Calu3 (cell line): ENCODE results near the gene LVRN. TPM values are rescaled to one million over a fixed set of nuclear protein-coding genes. Genes with fewer than 3 reads are reported as not detected.

Experiments
- BruUV-seq: library from RNA; stranded (reverse); fragments of 400-500 nt; replicated peaks from 2 replicates; lab custom pipeline; 2021; lab: Mats Ljungman, UMichigan
- CTCF ChIA-PET: fragments of 300-600 bp; sonication (Branson Sonifier 250); formaldehyde crosslinking; loops from one replicate; lab custom pipeline; 2022; ENCODE audit warnings: antibody characterized with exemption; lab: Charles Lee
- DNase-seq: peaks from one replicate; pipeline ENCODE4 v3.0.0; 2022
- H3K27ac Mint-ChIP-seq: one replicate; pipeline ENCODE4 v1.8.0; 2022; ENCODE audit warnings: mixed read lengths; ENCODE audit not compliant: unreplicated experiment
- H3K27me3 Mint-ChIP-seq: one replicate; pipeline ENCODE4 v1.8.0; 2022; ENCODE audit warnings: mixed read lengths; ENCODE audit not compliant: unreplicated experiment
- H3K36me3 Mint-ChIP-seq: one replicate; pipeline ENCODE4 v1.8.0; 2022; ENCODE audit warnings: mild to moderate bottlenecking, moderate library complexity, mixed read lengths; ENCODE audit not compliant: insufficient read depth, unreplicated experiment
- H3K4me1 Mint-ChIP-seq: one replicate; pipeline ENCODE4 v1.8.0; 2022; ENCODE audit warnings: mild to moderate bottlenecking, low read depth, mixed read lengths; ENCODE audit not compliant: unreplicated experiment
- H3K4me3 Mint-ChIP-seq: one replicate; pipeline ENCODE4 v1.8.0; 2022; ENCODE audit warnings: mild to moderate bottlenecking, low read depth, moderate library complexity, mixed read lengths; ENCODE audit not compliant: unreplicated experiment
- H3K9me3 Mint-ChIP-seq: one replicate; pipeline ENCODE4 v1.8.0; 2022; ENCODE audit warnings: low read depth, mixed read lengths; ENCODE audit not compliant: unreplicated experiment
- intact Hi-C: fragments of 100-400 bp; cut with micrococcal nuclease; formaldehyde crosslinking; loops from one replicate; pipeline ENCODE4 v1.10.0; 2022; ENCODE audit not compliant: unreplicated experiment
- total RNA-seq: library from RNA; stranded (reverse); gene quantifications from 2 replicates; pipeline ENCODE4 v1.2.3, GENCODE V29; 2022
- TF ChIP-seq, protein P1 (sequence below): fragments of 200-600 bp; IDR thresholded peaks from one replicate; pipeline ENCODE4 v1.8.0; 2022; ENCODE audit warnings: antibody characterized with exemption; ENCODE audit not compliant: unreplicated experiment

The LVRN gene
- total RNA-seq, 1 experiment from 2014 or later = 0.14 TPM

DNA sequence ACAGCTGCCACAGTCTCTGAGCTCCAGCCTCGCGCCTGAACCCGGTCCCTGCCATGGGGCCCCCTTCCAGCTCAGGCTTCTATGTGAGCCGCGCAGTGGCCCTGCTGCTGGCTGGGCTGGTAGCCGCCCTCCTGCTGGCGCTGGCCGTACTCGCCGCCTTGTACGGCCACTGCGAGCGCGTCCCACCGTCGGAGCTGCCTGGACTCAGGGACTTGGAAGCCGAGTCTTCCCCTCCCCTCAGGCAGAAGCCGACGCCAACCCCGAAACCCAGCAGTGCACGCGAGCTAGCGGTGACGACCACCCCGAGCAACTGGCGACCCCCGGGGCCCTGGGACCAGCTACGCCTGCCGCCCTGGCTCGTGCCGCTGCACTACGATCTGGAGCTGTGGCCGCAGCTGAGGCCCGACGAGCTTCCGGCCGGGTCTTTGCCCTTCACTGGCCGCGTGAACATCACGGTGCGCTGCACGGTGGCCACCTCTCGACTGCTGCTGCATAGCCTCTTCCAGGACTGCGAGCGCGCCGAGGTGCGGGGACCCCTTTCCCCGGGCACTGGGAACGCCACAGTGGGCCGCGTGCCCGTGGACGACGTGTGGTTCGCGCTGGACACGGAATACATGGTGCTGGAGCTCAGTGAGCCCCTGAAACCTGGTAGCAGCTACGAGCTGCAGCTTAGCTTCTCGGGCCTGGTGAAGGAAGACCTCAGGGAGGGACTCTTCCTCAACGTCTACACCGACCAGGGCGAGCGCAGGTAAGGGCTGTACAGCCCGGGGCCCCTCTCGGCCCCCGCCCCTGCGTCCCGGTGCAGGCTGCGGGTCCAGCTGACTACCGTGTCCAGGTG is 509 bp downstream of the LVRN start:
- CTCF ChIA-PET = no interaction called here
- TF ChIP-seq, protein P1, sequence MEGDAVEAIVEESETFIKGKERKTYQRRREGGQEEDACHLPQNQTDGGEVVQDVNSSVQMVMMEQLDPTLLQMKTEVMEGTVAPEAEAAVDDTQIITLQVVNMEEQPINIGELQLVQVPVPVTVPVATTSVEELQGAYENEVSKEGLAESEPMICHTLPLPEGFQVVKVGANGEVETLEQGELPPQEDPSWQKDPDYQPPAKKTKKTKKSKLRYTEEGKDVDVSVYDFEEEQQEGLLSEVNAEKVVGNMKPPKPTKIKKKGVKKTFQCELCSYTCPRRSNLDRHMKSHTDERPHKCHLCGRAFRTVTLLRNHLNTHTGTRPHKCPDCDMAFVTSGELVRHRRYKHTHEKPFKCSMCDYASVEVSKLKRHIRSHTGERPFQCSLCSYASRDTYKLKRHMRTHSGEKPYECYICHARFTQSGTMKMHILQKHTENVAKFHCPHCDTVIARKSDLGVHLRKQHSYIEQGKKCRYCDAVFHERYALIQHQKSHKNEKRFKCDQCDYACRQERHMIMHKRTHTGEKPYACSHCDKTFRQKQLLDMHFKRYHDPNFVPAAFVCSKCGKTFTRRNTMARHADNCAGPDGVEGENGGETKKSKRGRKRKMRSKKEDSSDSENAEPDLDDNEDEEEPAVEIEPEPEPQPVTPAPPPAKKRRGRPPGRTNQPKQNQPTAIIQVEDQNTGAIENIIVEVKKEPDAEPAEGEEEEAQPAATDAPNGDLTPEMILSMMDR = no peak
- no peak overlapping the region for H3K27ac Mint-ChIP-seq
- no peaks in the 10 kb centered on the region for H3K36me3 Mint-ChIP-seq
- no peaks in the 10 kb centered on the region for H3K27me3 Mint-ChIP-seq
- no peaks in the 10 kb centered on the region for H3K4me1 Mint-ChIP-seq
- intact Hi-C loops = no loop called here
- DNase-seq = no peak
- BruUV-seq = no TSS peak
- no peak overlapping the region for H3K4me3 Mint-ChIP-seq
- H3K9me3 Mint-ChIP-seq = peaks cover 2% of the 10 kb centered on the region

DNA sequence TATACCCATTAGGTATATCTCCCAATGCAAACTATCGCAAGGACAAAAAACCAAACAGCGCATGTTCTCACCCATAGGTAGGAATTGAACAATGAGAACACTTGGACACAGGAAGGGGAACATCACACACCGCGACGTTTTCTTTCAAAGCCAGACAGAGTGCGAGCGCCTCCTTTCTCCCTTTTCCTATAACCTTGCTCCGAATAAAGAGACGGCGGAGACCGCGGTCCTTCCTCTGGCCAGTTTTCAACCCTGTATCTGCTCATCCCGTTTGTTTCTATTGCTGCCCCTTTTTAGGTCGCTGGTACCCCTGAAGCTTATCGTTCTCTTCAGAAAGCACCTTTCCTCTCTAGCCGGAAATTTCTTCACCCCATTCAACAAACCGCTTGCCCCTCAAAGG is 1.3 kb downstream of the LVRN start:
- CTCF ChIA-PET = no interaction called here
- no TSS peak for BruUV-seq
- no peak overlapping the region for H3K27ac Mint-ChIP-seq
- intact Hi-C loops = no loop called here
- no peak overlapping the region for H3K4me3 Mint-ChIP-seq
- no peaks in the 10 kb centered on the region for H3K27me3 Mint-ChIP-seq
- H3K9me3 Mint-ChIP-seq = peaks cover 2% of the 10 kb centered on the region
- H3K36me3 Mint-ChIP-seq = no peaks in the 10 kb centered on the region
- no peak for DNase-seq
- TF ChIP-seq, protein P1 = no peak
- no peaks in the 10 kb centered on the region for H3K4me1 Mint-ChIP-seq

DNA sequence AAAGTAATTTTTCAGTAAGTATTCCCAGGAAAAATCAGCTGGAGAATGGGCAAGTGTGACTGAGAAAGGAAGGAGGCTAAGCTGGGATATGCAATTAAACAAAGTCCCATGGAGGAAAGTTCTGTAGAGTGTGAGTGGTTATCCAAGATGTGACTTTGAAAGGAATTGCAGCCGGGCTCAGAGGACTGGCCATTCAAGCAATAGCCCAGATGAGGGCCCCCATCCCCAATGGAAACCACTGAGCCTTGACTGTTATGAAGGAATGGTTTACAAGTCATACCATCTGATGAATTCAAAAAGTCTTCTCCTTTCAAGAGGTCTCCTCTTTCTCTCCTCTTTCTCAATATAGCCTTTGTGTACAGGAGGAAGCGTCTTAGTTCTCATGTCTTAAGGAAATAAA is 6.5 kb downstream of the LVRN start:
- TF ChIP-seq, protein P1 = no peak
- peaks cover under 1% of the 10 kb centered on the region for H3K9me3 Mint-ChIP-seq
- BruUV-seq = no TSS peak
- H3K4me1 Mint-ChIP-seq = no peaks in the 10 kb centered on the region
- CTCF ChIA-PET = no interaction called here
- H3K4me3 Mint-ChIP-seq = no peak overlapping the region
- DNase-seq = no peak
- no peak overlapping the region for H3K27ac Mint-ChIP-seq
- H3K36me3 Mint-ChIP-seq = no peaks in the 10 kb centered on the region
- intact Hi-C loops = no loop called here
- no peaks in the 10 kb centered on the region for H3K27me3 Mint-ChIP-seq

DNA sequence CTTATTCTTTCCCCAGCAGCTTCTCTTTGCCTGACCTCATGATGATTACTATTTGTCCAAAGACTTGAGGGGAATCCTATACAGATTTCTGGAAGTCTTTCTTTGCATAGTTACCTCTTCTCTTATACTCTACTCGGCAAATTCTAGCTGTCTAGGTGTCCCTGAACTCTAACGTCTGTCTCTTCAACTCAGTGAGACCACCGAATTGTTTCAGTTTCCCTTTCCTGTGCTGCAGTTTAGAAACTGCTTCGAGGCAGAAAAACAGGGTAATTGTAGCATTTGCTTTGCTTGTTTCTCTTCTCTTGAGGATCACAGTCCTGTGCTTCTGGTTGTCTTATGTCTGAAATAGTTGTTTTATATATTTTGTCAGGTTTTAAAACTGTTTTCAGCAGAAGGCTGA is 14.8 kb downstream of the LVRN start:
- CTCF ChIA-PET = interaction anchor here (0.7 kb wide), 1 partner anchor 245 kb away, joined by 3 read pairs; no protein-coding TSS in a partner anchor
- H3K27me3 Mint-ChIP-seq = no peaks in the 10 kb centered on the region
- no peaks in the 10 kb centered on the region for H3K36me3 Mint-ChIP-seq
- H3K27ac Mint-ChIP-seq = no peak overlapping the region
- no TSS peak for BruUV-seq
- no peak overlapping the region for H3K4me3 Mint-ChIP-seq
- DNase-seq = no peak
- H3K4me1 Mint-ChIP-seq = peaks cover 30% of the 10 kb centered on the region
- intact Hi-C loops = no loop called here
- H3K9me3 Mint-ChIP-seq = peaks cover 10% of the 10 kb centered on the region
- TF ChIP-seq, protein P1 = no peak
